Stimulated activated CD8-positive, alpha-beta memory T cell treated with anti-CD3 and anti-CD28 coated beads, Interleukin-2, amount 100 ng/mL, for 48 hours (primary cell): ENCODE measurements around the gene KPNB1.
A peak's percentile ranks its signal among the peaks of the same experiment; 100 is the strongest.

Experiments used
- DNase-seq, 2 donors: peaks; one replicate each; pipeline ENCODE4 v3.0.0-alpha.2; 2020; ENCODE audit warnings: low read depth in 2 of 2

Gene KPNB1

GRCh38 chr17:47728214-47728877, 78.6 kb downstream of the KPNB1 start:
- no peak for DNase-seq

GRCh38 chr17:47729476-47729875, 79.8 kb downstream of the KPNB1 start:
- no peak for DNase-seq

GRCh38 chr17:47730681-47731080, 81.0 kb downstream of the KPNB1 start:
- DNase-seq: no peak

GRCh38 chr17:47731396-47731795, 81.7 kb downstream of the KPNB1 start:
- DNase-seq: no peak

GRCh38 chr17:47732399-47733046, 82.8 kb downstream of the KPNB1 start:
- DNase-seq: no peak

GRCh38 chr17:47733047-47733673, 83.4 kb downstream of the KPNB1 start, which contains the start of gene TBX21:
TBX21 (plus strand) TSS chr17:47733236; CDS start chr17:47733455, 219 bp downstream.
- peak; percentile 88 to 91 for DNase-seq

- DNase-seq: no peak
These were observed 84.1 kb downstream of the KPNB1 start for GRCh38 chr17:47733674-47734410.

GRCh38 chr17:47735139-47735464, 85.4 kb downstream of the KPNB1 start:
- no peak for DNase-seq
